GM12864 (cell line): ENCODE results near the gene HUNK.

Experiments used
- DNase-seq: peaks from one replicate; pipeline ENCODE4 v3.0.0-alpha.2; 2011; ENCODE audit warnings: low read depth
- H3K4me3 ChIP-seq: 2 replicates; pipeline ENCODE4 v1.5.1; 2011; ENCODE audit warnings: mild to moderate bottlenecking, low read depth, low read length, control low read depth
- CTCF ChIP-seq: IDR thresholded peaks from 2 replicates; pipeline ENCODE4 v1.5.1; 2011; ENCODE audit warnings: low read depth, mild to moderate bottlenecking, moderate library complexity, low read length, control low read depth, inconsistent platforms; ENCODE audit errors: missing control alignments

The HUNK gene

DNA sequence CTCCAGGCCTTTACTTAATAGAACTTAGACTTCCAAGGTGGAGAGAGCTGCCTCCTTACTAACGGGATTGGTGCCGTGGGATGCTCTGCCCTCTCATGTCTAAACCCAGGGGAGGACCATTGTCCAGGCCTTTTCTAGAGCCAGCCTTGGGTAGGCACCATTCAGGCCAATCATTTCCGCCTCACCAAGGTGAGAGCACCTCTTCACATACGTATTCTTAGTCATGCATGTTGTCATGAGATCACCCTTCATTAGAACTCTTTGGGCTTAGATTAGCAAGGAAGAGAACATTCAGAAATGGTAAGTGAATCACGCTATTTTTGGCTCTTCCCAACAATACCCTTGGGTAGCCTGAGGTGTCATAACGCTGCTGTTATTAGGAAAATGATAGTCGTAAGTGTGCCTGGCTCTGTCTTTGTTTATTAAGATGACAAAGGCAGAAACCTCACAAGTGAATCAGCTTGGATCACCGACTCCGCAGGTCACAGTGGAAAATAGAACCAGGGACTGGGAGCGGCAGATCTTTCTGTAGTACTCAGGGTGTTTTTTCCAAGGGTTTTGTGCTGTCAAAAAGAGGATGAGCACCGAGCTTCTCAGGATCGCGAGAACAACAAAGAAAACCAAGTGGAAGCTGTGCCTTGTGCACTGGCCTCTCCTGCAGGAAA, 55.0 kb downstream of the HUNK start:
- no peak overlapping the region for H3K4me3 ChIP-seq
- no peak for DNase-seq
- TF ChIP-seq CTCF = no peak

DNA sequence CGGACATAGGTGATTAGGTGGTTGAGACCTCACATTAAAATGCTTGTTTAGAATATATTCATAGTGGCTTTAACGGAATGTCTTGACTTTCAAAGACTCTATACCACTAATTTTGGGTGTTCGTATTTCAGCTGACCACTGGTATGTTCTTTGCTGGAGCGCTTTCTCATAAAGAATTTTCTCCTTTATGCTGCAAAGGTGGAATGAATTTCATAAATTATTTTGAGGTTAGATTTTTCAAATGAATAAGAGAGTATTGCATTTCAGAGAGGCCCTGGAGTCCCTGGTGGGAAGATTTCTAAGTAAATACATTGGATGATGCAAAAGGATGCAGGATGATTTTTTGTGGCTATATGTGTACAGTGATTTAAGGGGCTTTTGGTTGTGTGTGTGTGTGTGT, 55.8 kb downstream of the HUNK start:
- no peak overlapping the region for H3K4me3 ChIP-seq
- TF ChIP-seq CTCF = no peak
- DNase-seq = no peak

- no peak overlapping the region for H3K4me3 ChIP-seq
- TF ChIP-seq CTCF = no peak
- no peak for DNase-seq
Observed at GRCh38 chr21:31929548-31929947, 56.7 kb downstream of the HUNK start.

DNA sequence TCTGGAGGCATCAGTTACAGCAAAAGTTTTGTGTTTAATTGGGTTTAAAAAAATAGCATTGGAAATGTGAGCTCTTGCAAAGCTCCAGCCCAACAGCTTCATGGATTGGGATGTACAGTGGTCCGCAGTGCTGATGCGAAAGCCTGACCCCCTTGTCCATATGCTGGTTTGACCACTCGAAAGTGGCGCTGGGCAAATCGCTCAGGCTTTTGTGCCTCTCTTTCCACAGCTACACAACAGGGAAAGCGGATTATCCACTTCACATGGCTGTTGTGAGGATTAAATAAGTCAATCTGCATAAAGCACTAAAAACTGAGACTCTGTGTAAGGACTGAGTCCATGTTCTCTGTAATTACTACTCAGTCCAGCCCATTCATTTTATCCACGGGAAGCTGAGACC, 57.2 kb downstream of the HUNK start:
- no peak overlapping the region for H3K4me3 ChIP-seq
- no peak for TF ChIP-seq CTCF
- DNase-seq = no peak

GRCh38 chr21:31931644-31932469, 59.0 kb downstream of the HUNK start:
- DNase-seq = peak; percentile 3
- TF ChIP-seq CTCF = no peak
- no peak overlapping the region for H3K4me3 ChIP-seq

DNA sequence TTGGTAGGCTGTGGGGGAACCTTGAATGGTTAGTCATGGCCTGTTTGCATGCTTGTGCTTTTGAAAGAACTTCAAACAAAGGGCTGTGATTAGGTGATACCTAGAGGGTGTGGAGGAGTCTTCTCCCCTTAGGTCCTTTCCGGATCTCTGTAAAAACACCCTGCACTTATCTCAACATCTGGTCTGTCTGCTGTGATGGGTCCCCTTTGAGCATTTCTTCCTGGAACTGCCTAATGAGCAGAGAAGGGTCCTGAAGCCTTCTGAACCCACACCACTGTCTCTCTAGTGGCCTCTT, 59.6 kb downstream of the HUNK start:
- no peak for DNase-seq
- no peak for TF ChIP-seq CTCF
- H3K4me3 ChIP-seq = no peak overlapping the region

GRCh38 chr21:31937303-31937702, 64.5 kb downstream of the HUNK start:
- no peak overlapping the region for H3K4me3 ChIP-seq
- DNase-seq = no peak
- TF ChIP-seq CTCF = no peak
